Prostate gland (tissue), 2 donors: ENCODE data around the gene NEURL1B. TPM values are rescaled to one million over a fixed set of nuclear protein-coding genes. Genes with fewer than 3 reads are reported as not detected.

ENCODE experiments used
- DNase-seq: peaks from one replicate; pipeline ENCODE4 v3.0.0-alpha.2; 2019; ENCODE audit warnings: low spot score
- H3K27ac ChIP-seq, 2 donors: fragments of 200-600 bp; sonication (generic); 2 replicates each; pipeline ENCODE4 v1.5.1; 2017 to 2019
- H3K27me3 ChIP-seq: fragments of 200-600 bp; sonication (generic); replicated peaks from 2 replicates; pipeline ENCODE4 v1.5.1; 2019; ENCODE audit not compliant: insufficient read depth
- H3K36me3 ChIP-seq, 2 donors: fragments of 200-600 bp; sonication (generic); 1 replicate in 1 of 2; 2 replicates in 1 of 2; pipeline versions ENCODE4 v1.5.1 to v1.8.1; 2017 to 2019
- H3K4me1 ChIP-seq: fragments of 200-600 bp; sonication (generic); replicated peaks from 2 replicates; pipeline ENCODE4 v1.5.1; 2019
- H3K4me3 ChIP-seq, 2 donors: fragments of 200-600 bp; sonication (generic); 2 replicates each; pipeline ENCODE4 v1.5.1; 2017 to 2019
- H3K9me3 ChIP-seq: fragments of 200-600 bp; sonication (generic); 2 replicates; pipeline ENCODE4 v1.5.1; 2017
- POLR2A ChIP-seq: fragments of 450-650 bp; IDR thresholded peaks from one replicate; pipeline ENCODE4 v1.6.1; 2016; ENCODE audit warnings: antibody characterized with exemption, mild to moderate bottlenecking
- POLR2AphosphoS5 ChIP-seq: sonication (generic); formaldehyde crosslinking; IDR thresholded peaks from one replicate; pipeline ENCODE4 v1.6.1; 2017; ENCODE audit warnings: antibody characterized with exemption
- WGBS: methylation state at CpG from one replicate; pipeline ENCODE4 v1.1.5; 2018; 5-methylcytosine and 5-hydroxymethylcytosine counted together
- intact Hi-C: fragments of 100-400 bp; cut with DNase I; formaldehyde crosslinking; loops from one replicate; pipeline ENCODE4 v1.14.2; 2022
- total RNA-seq, 2 donors: library from RNA; depleted of rRNA; stranded (reverse); fragments of >200 nt; gene quantifications; one replicate each; pipeline ENCODE4 v1.1.0, GENCODE V29; 2016
- TF ChIP-seq, protein P1 (sequence below), 4 experiments: fragments of 200-600 bp in 2 of 4; fragments of 450-650 bp in 2 of 4; sonication (generic) in 2 of 4; IDR thresholded peaks; 1 replicate in 3 of 4; 2 replicates in 1 of 4; pipeline ENCODE4 v1.5.1; 2016 to 2019; ENCODE audit warnings: antibody characterized with exemption in 4 of 4, mild to moderate bottlenecking in 2 of 4, moderate library complexity in 2 of 4

The NEURL1B gene
- total RNA-seq, 2 donors from 2014 or later: 23.9 to 39.9 TPM

DNA sequence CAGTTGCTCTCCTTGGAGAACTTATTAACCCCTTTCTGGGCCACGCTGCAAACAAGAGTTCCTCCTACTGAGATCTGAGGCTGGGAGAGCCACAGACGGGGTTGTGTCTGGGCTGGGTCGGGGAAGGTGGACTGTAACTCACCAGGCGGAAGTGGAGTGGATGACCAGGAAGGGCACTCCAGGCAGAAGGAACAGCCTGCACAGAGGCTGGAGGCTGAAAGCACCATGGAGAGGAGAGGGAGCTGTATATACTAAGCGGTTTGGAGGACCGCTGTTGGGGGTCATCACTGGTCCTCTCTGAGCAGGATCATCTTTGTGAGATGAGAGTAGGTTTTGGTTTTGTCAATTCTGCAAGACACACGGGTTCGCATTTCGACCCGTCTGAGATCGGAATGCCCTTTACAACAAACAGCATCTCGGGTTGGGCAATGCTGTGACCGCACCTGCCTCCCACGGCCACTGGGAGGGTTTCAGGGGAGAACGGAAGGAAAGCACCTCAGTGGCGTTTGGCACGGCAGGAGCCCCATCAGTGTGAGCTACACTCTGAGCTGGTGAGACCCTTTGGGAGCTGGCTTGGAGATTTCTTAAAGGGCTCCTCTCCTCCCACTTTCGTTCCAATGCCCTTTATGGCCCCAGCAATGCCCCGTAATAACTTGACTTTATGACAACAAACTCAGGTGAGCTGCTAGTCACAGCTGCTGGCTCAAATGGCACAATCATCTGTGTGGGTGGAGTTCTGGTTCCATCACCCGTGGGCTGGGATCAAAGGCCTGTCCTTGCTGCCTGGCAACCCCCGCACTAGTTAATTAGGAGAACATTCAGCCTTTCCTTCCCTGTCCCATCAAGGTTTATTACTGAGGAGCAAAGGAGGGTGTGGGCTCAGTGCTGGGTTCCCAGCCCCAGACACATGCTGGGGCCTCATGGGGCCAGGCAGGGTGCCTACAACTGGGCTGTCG lies 18.7 kb upstream of the NEURL1B start:
- intact Hi-C loops: no loop called here
- TF ChIP-seq, protein P1, sequence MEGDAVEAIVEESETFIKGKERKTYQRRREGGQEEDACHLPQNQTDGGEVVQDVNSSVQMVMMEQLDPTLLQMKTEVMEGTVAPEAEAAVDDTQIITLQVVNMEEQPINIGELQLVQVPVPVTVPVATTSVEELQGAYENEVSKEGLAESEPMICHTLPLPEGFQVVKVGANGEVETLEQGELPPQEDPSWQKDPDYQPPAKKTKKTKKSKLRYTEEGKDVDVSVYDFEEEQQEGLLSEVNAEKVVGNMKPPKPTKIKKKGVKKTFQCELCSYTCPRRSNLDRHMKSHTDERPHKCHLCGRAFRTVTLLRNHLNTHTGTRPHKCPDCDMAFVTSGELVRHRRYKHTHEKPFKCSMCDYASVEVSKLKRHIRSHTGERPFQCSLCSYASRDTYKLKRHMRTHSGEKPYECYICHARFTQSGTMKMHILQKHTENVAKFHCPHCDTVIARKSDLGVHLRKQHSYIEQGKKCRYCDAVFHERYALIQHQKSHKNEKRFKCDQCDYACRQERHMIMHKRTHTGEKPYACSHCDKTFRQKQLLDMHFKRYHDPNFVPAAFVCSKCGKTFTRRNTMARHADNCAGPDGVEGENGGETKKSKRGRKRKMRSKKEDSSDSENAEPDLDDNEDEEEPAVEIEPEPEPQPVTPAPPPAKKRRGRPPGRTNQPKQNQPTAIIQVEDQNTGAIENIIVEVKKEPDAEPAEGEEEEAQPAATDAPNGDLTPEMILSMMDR (IDR thresholded peaks at IDR 0.05): no peak
- TF ChIP-seq POLR2A (no peak), POLR2AphosphoS5 (no peak)
- no peaks in the 10 kb centered on the region for H3K4me1 ChIP-seq
- no peaks in the 10 kb centered on the region for H3K9me3 ChIP-seq
- no peak overlapping the region for H3K27ac ChIP-seq
- no peaks in the 10 kb centered on the region for H3K36me3 ChIP-seq
- 77% methylated on average over 22 of the region's 22 CpGs for WGBS
- no peaks in the 10 kb centered on the region for H3K27me3 ChIP-seq
- no peak overlapping the region for H3K4me3 ChIP-seq
- no peak for DNase-seq

GRCh38 chr5:172623313-172623980 lies 17.6 kb upstream of the NEURL1B start:
- intact Hi-C loops: no loop called here
- Histone ChIP-seq H3K4me3 (no peak overlapping the region), H3K36me3 (no peaks in the 10 kb centered on the region), H3K4me1 (no peaks in the 10 kb centered on the region), H3K9me3 (no peaks in the 10 kb centered on the region), H3K27ac (no peak overlapping the region), H3K27me3 (no peaks in the 10 kb centered on the region)
- 94% methylated on average over 9 of the region's 9 CpGs for WGBS
- TF ChIP-seq POLR2A (no peak), POLR2AphosphoS5 (no peak)
- TF ChIP-seq, protein P1 (IDR thresholded peaks at IDR 0.05): no peak
- DNase-seq: no peak

DNA sequence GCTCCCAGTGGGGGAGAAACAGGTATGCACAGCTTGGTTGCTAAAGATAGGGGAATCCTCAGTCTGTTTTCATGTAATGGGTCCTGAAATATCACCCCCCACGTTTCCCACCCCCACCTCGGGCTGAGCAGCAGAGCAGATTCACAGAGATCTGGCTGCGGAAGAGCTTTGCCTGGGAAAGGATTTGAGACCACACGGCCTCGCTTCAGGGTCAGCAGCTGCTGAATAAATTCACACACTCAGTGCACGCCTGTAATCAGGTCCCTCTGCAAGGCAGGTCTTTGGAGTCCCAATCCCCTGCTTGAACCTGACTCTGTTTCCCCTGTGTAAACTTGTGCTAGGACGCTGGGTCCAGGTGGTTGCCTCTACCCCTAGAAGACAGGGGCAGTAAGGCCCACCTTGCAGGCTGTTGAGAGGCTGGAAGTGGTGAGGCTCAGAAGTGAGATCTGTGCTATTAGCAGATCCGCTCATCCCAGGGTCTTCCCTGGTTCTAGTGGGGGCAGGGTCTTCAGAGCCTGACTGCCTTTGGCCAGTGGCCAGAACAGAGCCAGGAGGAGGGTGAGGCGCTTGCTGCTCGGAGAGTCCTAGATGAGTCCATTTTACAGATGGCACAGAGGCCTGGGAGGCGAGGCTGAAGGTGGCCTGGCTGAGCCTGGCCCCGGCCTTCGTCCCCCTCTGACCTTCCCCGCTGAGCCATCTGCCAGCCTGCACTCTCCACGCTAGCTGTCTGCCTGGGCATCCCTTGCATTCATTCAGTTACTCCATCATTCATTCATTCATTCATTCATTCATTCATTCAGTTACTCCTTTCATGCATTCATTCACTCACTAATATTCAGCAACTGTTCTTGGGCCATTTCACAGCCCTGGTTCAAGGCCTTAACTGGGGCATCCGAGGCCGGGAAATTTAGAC lies 16.7 kb upstream of the NEURL1B start:
- Histone ChIP-seq H3K27me3 (no peaks in the 10 kb centered on the region), H3K36me3 (no peaks in the 10 kb centered on the region), H3K9me3 (no peaks in the 10 kb centered on the region), H3K4me1 (no peaks in the 10 kb centered on the region), H3K4me3 (no peak overlapping the region), H3K27ac (no peak overlapping the region)
- intact Hi-C loops: no loop called here
- TF ChIP-seq, protein P1 (IDR thresholded peaks at IDR 0.05): no peak
- no peak for TF ChIP-seq POLR2AphosphoS5
- no peak for TF ChIP-seq POLR2A
- no peak for DNase-seq
- WGBS: 86% methylated on average over 17 of the region's 17 CpGs

- H3K4me1 ChIP-seq: no peaks in the 10 kb centered on the region
- H3K27ac ChIP-seq: no peak overlapping the region
- no peaks in the 10 kb centered on the region for H3K27me3 ChIP-seq
- 76% methylated on average over 10 of the region's 10 CpGs for WGBS
- TF ChIP-seq POLR2A (no peak), POLR2AphosphoS5 (no peak)
- TF ChIP-seq, protein P1 (IDR thresholded peaks at IDR 0.05): no peak
- intact Hi-C loops: no loop called here
- H3K4me3 ChIP-seq: no peak overlapping the region
- DNase-seq: no peak
- H3K36me3 ChIP-seq: no peaks in the 10 kb centered on the region
- H3K9me3 ChIP-seq: no peaks in the 10 kb centered on the region
Observed at GRCh38 chr5:172624996-172625964, 15.8 kb upstream of the NEURL1B start.
